Chondrocyte (in vitro differentiated cells): Measurements from ENCODE around the gene CNOT11. TPM values are rescaled to one million over a fixed set of nuclear protein-coding genes. Genes with fewer than 3 reads are reported as not detected.

ENCODE experiments used
- DNase-seq: peaks from one replicate; pipeline ENCODE4 v3.0.0; 2021; ENCODE audit warnings: mixed read lengths, low spot score
- H3K27ac Mint-ChIP-seq: one replicate; pipeline ENCODE4 v1.8.0; 2021; ENCODE audit warnings: mild to moderate bottlenecking, moderate library complexity, mixed read lengths; ENCODE audit not compliant: unreplicated experiment
- H3K27me3 Mint-ChIP-seq: 2 replicates; pipeline ENCODE4 v1.8.0; 2021; ENCODE audit warnings: low read depth, mixed read lengths
- H3K36me3 Mint-ChIP-seq: 2 replicates; pipeline ENCODE4 v1.8.0; 2021; ENCODE audit warnings: low read depth, mixed read lengths
- H3K4me1 Mint-ChIP-seq: 2 replicates; pipeline ENCODE4 v1.8.0; 2021; ENCODE audit warnings: low read depth, mild to moderate bottlenecking, mixed read lengths
- H3K4me3 Mint-ChIP-seq: one replicate; pipeline ENCODE4 v1.8.0; 2021; ENCODE audit warnings: mild to moderate bottlenecking, moderate library complexity, mixed read lengths; ENCODE audit not compliant: unreplicated experiment
- H3K9me3 Mint-ChIP-seq: 2 replicates; pipeline ENCODE4 v1.8.0; 2021; ENCODE audit warnings: low read depth, mixed read lengths
- total RNA-seq: library from RNA; stranded (reverse); gene quantifications from 3 replicates; pipeline ENCODE4 v1.2.1, GENCODE V29; 2021
- TF ChIP-seq, protein P1 (sequence below): fragments of 200-600 bp; sonication (generic); IDR thresholded peaks from 2 replicates; pipeline ENCODE4 v1.5.0; 2021; ENCODE audit warnings: antibody characterized with exemption, mild to moderate bottlenecking, moderate library complexity

CNOT11 gene
- total RNA-seq, 1 donor from 2014 or later, result 31.3 TPM

DNA sequence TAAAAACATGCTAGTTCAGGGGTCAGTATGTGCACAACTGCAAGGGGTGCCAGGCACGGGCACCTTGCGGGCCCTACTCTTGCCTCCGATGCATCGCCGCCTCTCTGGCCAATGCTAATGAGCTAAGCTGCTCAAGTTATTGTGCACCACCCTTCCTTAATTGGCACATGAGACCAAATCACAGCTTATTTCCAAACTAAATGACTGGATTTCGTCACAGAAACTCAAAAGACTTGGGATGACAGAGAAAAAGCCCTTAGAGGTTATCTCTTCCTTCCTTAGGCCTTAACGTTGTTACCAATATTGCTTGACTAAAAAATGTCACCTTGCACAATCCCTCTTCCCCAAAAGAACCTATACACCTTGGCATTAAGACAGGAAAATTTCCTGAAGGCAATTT, 48.1 kb downstream of the CNOT11 start:
- Mint-ChIP-seq H3K4me1 (peaks cover 53% of the 10 kb centered on the region), H3K9me3 (no peaks in the 10 kb centered on the region)
- TF ChIP-seq, protein P1, sequence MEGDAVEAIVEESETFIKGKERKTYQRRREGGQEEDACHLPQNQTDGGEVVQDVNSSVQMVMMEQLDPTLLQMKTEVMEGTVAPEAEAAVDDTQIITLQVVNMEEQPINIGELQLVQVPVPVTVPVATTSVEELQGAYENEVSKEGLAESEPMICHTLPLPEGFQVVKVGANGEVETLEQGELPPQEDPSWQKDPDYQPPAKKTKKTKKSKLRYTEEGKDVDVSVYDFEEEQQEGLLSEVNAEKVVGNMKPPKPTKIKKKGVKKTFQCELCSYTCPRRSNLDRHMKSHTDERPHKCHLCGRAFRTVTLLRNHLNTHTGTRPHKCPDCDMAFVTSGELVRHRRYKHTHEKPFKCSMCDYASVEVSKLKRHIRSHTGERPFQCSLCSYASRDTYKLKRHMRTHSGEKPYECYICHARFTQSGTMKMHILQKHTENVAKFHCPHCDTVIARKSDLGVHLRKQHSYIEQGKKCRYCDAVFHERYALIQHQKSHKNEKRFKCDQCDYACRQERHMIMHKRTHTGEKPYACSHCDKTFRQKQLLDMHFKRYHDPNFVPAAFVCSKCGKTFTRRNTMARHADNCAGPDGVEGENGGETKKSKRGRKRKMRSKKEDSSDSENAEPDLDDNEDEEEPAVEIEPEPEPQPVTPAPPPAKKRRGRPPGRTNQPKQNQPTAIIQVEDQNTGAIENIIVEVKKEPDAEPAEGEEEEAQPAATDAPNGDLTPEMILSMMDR, result no peak

DNA sequence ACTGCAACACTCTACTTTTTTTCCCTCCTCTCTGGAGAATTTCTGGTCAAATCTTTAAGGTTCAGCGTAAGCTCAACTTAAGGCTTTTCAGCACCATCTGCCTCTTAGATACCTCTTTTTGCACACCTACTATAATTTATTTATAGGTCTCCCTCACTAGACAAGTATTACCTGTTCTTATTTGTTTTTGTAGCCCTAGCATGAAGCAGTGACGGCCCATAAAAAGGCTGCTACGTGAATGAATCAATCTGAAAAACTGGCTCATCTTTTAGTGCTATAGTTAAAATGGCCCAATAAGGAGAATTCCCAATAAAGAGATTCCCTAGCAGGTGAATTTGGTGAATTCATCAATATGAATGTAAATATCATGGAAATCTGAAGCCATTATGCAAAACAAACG, 49.3 kb downstream of the CNOT11 start:
- H3K4me3 Mint-ChIP-seq, result no peak overlapping the region

More for the DNA sequence above, 48.1 kb downstream of the CNOT11 start:
- H3K27me3 Mint-ChIP-seq, result no peaks in the 10 kb centered on the region
- no peak overlapping the region for H3K27ac Mint-ChIP-seq
- DNase-seq, result no peak
- peaks cover 2% of the 10 kb centered on the region for H3K36me3 Mint-ChIP-seq
- H3K4me3 Mint-ChIP-seq, result no peak overlapping the region

GRCh38 chr2:101303688-101304087, 51.0 kb downstream of the CNOT11 start:
- H3K4me3 Mint-ChIP-seq, result no peak overlapping the region
- DNase-seq, result no peak
- H3K36me3 Mint-ChIP-seq, result peaks cover 2% of the 10 kb centered on the region
- no peaks in the 10 kb centered on the region for H3K9me3 Mint-ChIP-seq
- TF ChIP-seq, protein P1, result no peak
- H3K4me1 Mint-ChIP-seq, result peaks cover 57% of the 10 kb centered on the region
- H3K27me3 Mint-ChIP-seq, result no peaks in the 10 kb centered on the region
- no peak overlapping the region for H3K27ac Mint-ChIP-seq

More for the DNA sequence above, 49.3 kb downstream of the CNOT11 start:
- Mint-ChIP-seq H3K4me1 (peaks cover 57% of the 10 kb centered on the region), H3K36me3 (peaks cover 2% of the 10 kb centered on the region), H3K27me3 (no peaks in the 10 kb centered on the region), H3K27ac (no peak overlapping the region), H3K9me3 (no peaks in the 10 kb centered on the region)
- TF ChIP-seq, protein P1, result no peak
- no peak for DNase-seq

DNA sequence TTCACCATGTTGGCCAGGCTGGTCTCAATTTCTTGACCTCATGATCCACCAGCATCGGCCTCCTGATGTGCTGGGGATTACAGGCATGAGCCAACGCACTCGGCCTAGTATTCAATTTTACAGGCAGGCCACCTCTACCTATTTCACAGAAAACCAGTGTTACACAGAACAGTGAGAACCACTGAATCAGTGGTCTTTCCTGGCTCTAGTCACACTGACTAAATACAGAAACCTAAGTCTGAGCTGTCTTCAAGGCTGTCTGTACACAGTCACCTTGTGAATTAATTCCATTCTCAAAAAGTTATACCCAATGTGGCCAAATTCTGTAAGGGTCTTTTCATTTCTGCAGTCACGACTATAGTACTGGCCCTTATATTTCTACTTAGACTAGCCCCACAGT, 52.3 kb downstream of the CNOT11 start:
- no peaks in the 10 kb centered on the region for H3K27me3 Mint-ChIP-seq
- no peak overlapping the region for H3K4me3 Mint-ChIP-seq
- TF ChIP-seq, protein P1, result no peak
- peak overlapping the region; percentile 92 for H3K27ac Mint-ChIP-seq
- no peak for DNase-seq
- H3K36me3 Mint-ChIP-seq, result peaks cover 2% of the 10 kb centered on the region
- peaks cover 51% of the 10 kb centered on the region for H3K4me1 Mint-ChIP-seq
- H3K9me3 Mint-ChIP-seq, result no peaks in the 10 kb centered on the region

GRCh38 chr2:101305492-101306078, 52.9 kb downstream of the CNOT11 start:
- Mint-ChIP-seq H3K27ac (peak overlapping the region; percentile 92), H3K27me3 (no peaks in the 10 kb centered on the region), H3K4me3 (peak overlapping the region; percentile 24), H3K9me3 (no peaks in the 10 kb centered on the region), H3K36me3 (peaks cover 2% of the 10 kb centered on the region), H3K4me1 (peaks cover 50% of the 10 kb centered on the region)
- TF ChIP-seq, protein P1, result no peak
- no peak for DNase-seq
